ENCODE data around the gene KATNIP. TPM values are rescaled to one million over a fixed set of nuclear protein-coding genes. Genes with fewer than 3 reads are reported as not detected.

Gene KATNIP
- total RNA-seq, 4 donors from 2014 or later, result 11.2 to 20.0 (median 17.5) TPM

DNA sequence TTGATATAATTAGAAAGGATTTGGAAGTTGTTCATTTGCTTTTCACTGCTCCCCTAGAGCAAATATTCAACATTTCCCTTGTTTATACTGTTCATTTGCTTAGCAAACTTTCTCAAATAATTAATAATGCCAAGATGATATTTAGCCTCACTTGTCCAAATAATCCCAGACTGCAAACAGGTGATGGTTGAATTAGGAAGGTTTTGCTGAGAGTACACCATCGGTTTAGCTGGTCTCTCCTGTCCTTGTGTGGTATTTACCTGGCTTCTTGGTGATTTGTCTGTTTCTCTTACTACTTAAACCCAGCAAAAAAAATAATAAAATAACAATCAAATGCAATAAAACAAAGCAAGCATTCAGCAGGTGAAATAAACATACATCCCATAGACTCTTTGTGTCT lies 6.5 kb downstream of the KATNIP start:
- no peak for DNase-seq (ENCODE audit: extremely low spot score)
- H3K4me1 ChIP-seq, result peaks cover 1 to 4% (median 3%) of the 10 kb centered on the region in 4 donors
- TF ChIP-seq POLR2A (IDR thresholded peaks at IDR 0.05; ENCODE audit: low read depth) (no peak), EP300 (IDR thresholded peaks at IDR 0.05) (no peak), POLR2AphosphoS5 (IDR thresholded peaks at IDR 0.05) (no peak)
- TF ChIP-seq, protein P1, sequence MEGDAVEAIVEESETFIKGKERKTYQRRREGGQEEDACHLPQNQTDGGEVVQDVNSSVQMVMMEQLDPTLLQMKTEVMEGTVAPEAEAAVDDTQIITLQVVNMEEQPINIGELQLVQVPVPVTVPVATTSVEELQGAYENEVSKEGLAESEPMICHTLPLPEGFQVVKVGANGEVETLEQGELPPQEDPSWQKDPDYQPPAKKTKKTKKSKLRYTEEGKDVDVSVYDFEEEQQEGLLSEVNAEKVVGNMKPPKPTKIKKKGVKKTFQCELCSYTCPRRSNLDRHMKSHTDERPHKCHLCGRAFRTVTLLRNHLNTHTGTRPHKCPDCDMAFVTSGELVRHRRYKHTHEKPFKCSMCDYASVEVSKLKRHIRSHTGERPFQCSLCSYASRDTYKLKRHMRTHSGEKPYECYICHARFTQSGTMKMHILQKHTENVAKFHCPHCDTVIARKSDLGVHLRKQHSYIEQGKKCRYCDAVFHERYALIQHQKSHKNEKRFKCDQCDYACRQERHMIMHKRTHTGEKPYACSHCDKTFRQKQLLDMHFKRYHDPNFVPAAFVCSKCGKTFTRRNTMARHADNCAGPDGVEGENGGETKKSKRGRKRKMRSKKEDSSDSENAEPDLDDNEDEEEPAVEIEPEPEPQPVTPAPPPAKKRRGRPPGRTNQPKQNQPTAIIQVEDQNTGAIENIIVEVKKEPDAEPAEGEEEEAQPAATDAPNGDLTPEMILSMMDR (IDR thresholded peaks at IDR 0.05), result no peak
- WGBS, result 94% methylated on average over 1 of the region's 1 CpG
- H3K4me3 ChIP-seq, result no peak overlapping the region
- H3K27me3 ChIP-seq, result no peaks in the 10 kb centered on the region
- no peak overlapping the region for H3K27ac ChIP-seq (replicated peaks in 1 of 4)
- peaks cover 0 to 6% (median 2%) of the 10 kb centered on the region in 4 donors for H3K36me3 ChIP-seq
- intact Hi-C loops (cut with DNase I), result no loop called here
- no peaks in the 10 kb centered on the region for H3K9me3 ChIP-seq

DNA sequence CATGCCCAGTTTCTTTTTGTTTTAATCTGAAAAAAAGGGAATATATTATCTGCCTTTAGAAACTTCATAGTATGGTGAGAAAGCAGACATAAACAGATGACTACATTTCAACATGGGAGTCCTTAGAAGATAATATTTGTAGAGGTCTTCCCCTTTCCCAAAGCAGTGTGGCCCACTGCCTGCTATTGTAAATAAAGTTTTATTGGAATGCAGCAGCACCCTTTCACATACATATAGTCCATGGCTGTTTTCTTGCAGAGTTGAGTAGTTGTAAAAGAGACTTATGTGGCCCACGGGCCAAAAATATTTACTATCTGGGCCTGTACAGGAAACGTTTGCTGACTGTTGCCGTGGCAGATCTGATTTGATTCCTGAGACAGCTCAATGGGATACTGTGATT lies 8.5 kb downstream of the KATNIP start:
- no peak for DNase-seq (ENCODE audit: extremely low spot score)
- Histone ChIP-seq H3K9me3 (no peaks in the 10 kb centered on the region), H3K27me3 (no peaks in the 10 kb centered on the region), H3K4me1 (peaks cover 0 to 4% (median 2%) of the 10 kb centered on the region in 4 donors), H3K27ac (replicated peaks in 1 of 4) (no peak overlapping the region), H3K4me3 (no peak overlapping the region), H3K36me3 (peaks cover 0 to 6% (median 2%) of the 10 kb centered on the region in 4 donors)
- intact Hi-C loops (cut with DNase I), result no loop called here
- TF ChIP-seq EP300 (IDR thresholded peaks at IDR 0.05) (no peak), POLR2A (IDR thresholded peaks at IDR 0.05; ENCODE audit: low read depth) (no peak), POLR2AphosphoS5 (IDR thresholded peaks at IDR 0.05) (no peak)
- TF ChIP-seq, protein P1 (IDR thresholded peaks at IDR 0.05), result no peak
- WGBS, result 87% methylated on average over 2 of the region's 3 CpGs

DNA sequence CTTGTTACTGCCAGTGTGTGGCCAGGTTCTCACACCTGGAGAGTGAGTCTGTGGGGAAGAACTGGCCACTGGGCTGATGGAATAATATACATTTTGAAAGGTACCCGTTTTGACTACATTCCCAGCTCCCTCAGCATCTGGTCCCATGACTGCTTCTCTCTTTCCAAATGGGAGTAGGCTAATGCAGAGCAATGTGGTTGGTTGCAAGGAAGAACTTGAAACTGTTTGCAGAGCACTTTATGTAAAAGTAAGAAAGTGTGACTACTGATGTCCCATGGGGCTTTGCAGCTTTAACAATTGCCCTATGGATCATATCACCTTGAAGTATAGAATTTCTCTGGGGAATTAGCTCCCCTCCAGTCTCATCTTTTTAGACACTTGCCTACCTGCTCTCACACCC lies 9.0 kb downstream of the KATNIP start:
- no peak for DNase-seq (ENCODE audit: extremely low spot score)
- peaks cover 0 to 4% (median 2%) of the 10 kb centered on the region in 4 donors for H3K4me1 ChIP-seq
- no peak overlapping the region for H3K27ac ChIP-seq (replicated peaks in 1 of 4)
- no peak overlapping the region for H3K4me3 ChIP-seq
- intact Hi-C loops (cut with DNase I), result no loop called here
- 88% methylated on average over 1 of the region's 1 CpG for WGBS
- TF ChIP-seq EP300 (IDR thresholded peaks at IDR 0.05) (no peak), POLR2AphosphoS5 (IDR thresholded peaks at IDR 0.05) (no peak), POLR2A (IDR thresholded peaks at IDR 0.05; ENCODE audit: low read depth) (no peak)
- TF ChIP-seq, protein P1 (IDR thresholded peaks at IDR 0.05), result no peak
- H3K36me3 ChIP-seq, result peaks cover 0 to 6% (median 2%) of the 10 kb centered on the region in 4 donors
- no peaks in the 10 kb centered on the region for H3K27me3 ChIP-seq
- H3K9me3 ChIP-seq, result no peaks in the 10 kb centered on the region

DNA sequence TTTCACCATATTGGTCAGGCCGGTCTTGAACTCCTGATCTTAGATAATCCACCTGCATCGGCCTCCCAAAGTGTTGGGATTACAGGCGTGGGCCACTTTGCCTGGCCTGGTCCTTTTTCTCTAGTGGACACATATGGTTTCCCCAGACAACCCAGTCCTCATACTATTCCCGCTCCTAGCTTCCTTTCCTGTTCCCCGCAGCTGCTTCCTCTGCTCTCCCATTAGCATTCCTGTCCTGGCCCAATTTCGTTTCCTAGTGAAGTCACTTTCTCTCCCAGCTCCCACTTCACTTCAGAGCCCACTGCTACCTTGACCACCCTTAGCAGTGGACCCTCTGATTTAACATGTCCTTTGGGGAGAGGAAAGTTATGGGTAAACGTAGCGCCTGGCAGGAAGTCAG lies 11.3 kb downstream of the KATNIP start:
- no peaks in the 10 kb centered on the region for H3K27me3 ChIP-seq
- intact Hi-C loops (cut with DNase I), result no loop called here
- TF ChIP-seq POLR2AphosphoS5 (IDR thresholded peaks at IDR 0.05) (no peak), EP300 (IDR thresholded peaks at IDR 0.05) (no peak), POLR2A (IDR thresholded peaks at IDR 0.05; ENCODE audit: low read depth) (no peak)
- TF ChIP-seq, protein P1 (IDR thresholded peaks at IDR 0.05), result no peak
- H3K4me3 ChIP-seq, result no peak overlapping the region
- peaks cover 0 to 4% (median 2%) of the 10 kb centered on the region in 4 donors for H3K4me1 ChIP-seq
- WGBS, result 93% methylated on average over 8 of the region's 8 CpGs
- no peaks in the 10 kb centered on the region for H3K9me3 ChIP-seq
- DNase-seq (ENCODE audit: extremely low spot score), result no peak
- no peak overlapping the region for H3K27ac ChIP-seq (replicated peaks in 1 of 4)
- H3K36me3 ChIP-seq, result peaks cover 0 to 6% (median 0%) of the 10 kb centered on the region in 4 donors

DNA sequence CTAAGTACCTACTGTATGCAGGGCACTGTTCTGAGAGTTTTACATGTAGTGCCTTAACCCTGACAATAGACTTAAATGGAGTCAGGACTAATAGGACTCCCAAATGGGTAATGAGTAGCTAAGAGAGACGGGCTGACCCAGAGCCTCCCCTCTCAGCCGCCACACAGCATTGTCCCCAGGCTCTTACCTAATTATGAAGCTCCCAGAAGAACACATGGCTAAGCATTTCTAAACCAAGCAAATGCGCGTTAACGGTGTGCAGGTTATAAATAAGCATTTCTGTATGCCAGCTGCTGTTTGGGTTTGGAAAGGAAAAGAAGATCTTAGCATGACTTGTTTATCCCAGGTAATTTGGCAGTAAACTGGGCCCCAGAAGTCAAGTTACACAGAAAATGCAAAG lies 14.3 kb downstream of the KATNIP start:
- H3K4me1 ChIP-seq, result peaks cover 0 to 4% (median 2%) of the 10 kb centered on the region in 4 donors
- no peak for DNase-seq (ENCODE audit: extremely low spot score)
- peaks cover 0 to 12% (median 0%) of the 10 kb centered on the region in 4 donors for H3K36me3 ChIP-seq
- TF ChIP-seq POLR2AphosphoS5 (IDR thresholded peaks at IDR 0.05) (no peak), EP300 (IDR thresholded peaks at IDR 0.05) (no peak), POLR2A (IDR thresholded peaks at IDR 0.05; ENCODE audit: low read depth) (no peak)
- TF ChIP-seq, protein P1 (IDR thresholded peaks at IDR 0.05), result no peak
- WGBS, result 89% methylated on average over 5 of the region's 5 CpGs
- intact Hi-C loops (cut with DNase I), result no loop called here
- H3K27me3 ChIP-seq, result no peaks in the 10 kb centered on the region
- no peaks in the 10 kb centered on the region for H3K9me3 ChIP-seq
- H3K27ac ChIP-seq (replicated peaks in 1 of 4), result no peak overlapping the region
- no peak overlapping the region for H3K4me3 ChIP-seq

Data from esophagus muscularis mucosa (tissue), 4 donors.